Lower leg skin (tissue), 3 donors: ENCODE measurements around the gene KIAA0825.

Experiments
- CTCF ChIP-seq, 3 donors: fragments of 450-650 bp; IDR thresholded peaks; one replicate each; pipeline ENCODE4 v1.5.1; 2016; ENCODE audit warnings: antibody characterized with exemption in 3 of 3, mild to moderate bottlenecking in 3 of 3, moderate library complexity in 2 of 3
- POLR2A ChIP-seq, 2 donors: fragments of 450-650 bp; IDR thresholded peaks; one replicate each; pipeline ENCODE4 v1.6.1; 2016 to 2017; ENCODE audit warnings: antibody characterized with exemption in 2 of 2, mild to moderate bottlenecking in 1 of 2, moderate library complexity in 1 of 2

- TF ChIP-seq CTCF (IDR thresholded peaks at IDR 0.05): no peak
- TF ChIP-seq POLR2A (IDR thresholded peaks at IDR 0.05): no peak
Observed at GRCh38 chr5:94140300-94140699, 478.1 kb downstream of the KIAA0825 start.
